HG03565 (cell line): ENCODE data around the gene TRAF3.

Experiments
- ATAC-seq: cut with Tn5 transposase; IDR thresholded peaks from one replicate; pipeline ENCODE4 v1.9.1; 2021; ENCODE audit warnings: mild to moderate bottlenecking, moderate library complexity; ENCODE audit not compliant: unreplicated experiment

TRAF3 gene

GRCh38 chr14:102775855-102776760 is 1.1 kb upstream of the TRAF3 start:
- no peak for ATAC-seq

GRCh38 chr14:102777711-102778337 is 575 bp downstream of the TRAF3 start:
- no peak for ATAC-seq

- no peak for ATAC-seq
These were observed 1.3 kb downstream of the TRAF3 start for GRCh38 chr14:102778338-102779083.

GRCh38 chr14:102779084-102779462 is 1.8 kb downstream of the TRAF3 start:
- ATAC-seq = no peak

- no peak for ATAC-seq
These were observed 2.5 kb downstream of the TRAF3 start for GRCh38 chr14:102779574-102780315.

- no peak for ATAC-seq
These were observed 3.8 kb downstream of the TRAF3 start for GRCh38 chr14:102781063-102781462.

GRCh38 chr14:102782974-102783373 is 5.7 kb downstream of the TRAF3 start:
- ATAC-seq = no peak

GRCh38 chr14:102784892-102785594 is 7.8 kb downstream of the TRAF3 start:
- ATAC-seq = peak; percentile 27

GRCh38 chr14:102785595-102785963 is 8.3 kb downstream of the TRAF3 start:
- ATAC-seq = peak; percentile 13

GRCh38 chr14:102786768-102787167 is 9.5 kb downstream of the TRAF3 start:
- no peak for ATAC-seq

- no peak for ATAC-seq
These were observed 12.1 kb downstream of the TRAF3 start for GRCh38 chr14:102789349-102789748.

- no peak for ATAC-seq
These were observed 16.5 kb downstream of the TRAF3 start for GRCh38 chr14:102793531-102794328.

GRCh38 chr14:102795060-102795925 is 18.0 kb downstream of the TRAF3 start:
- no peak for ATAC-seq

- no peak for ATAC-seq
These were observed 19.5 kb downstream of the TRAF3 start for GRCh38 chr14:102796661-102797190.

GRCh38 chr14:102798926-102799325 is 21.7 kb downstream of the TRAF3 start:
- ATAC-seq = no peak

GRCh38 chr14:102799684-102800562 is 22.7 kb downstream of the TRAF3 start:
- ATAC-seq = no peak

- ATAC-seq = no peak
These were observed 25.7 kb downstream of the TRAF3 start for GRCh38 chr14:102802834-102803523.
